Measurements from ENCODE around the gene BEND5. TPM values are rescaled to one million over a fixed set of nuclear protein-coding genes. Genes with fewer than 3 reads are reported as not detected.

The BEND5 gene
- total and polyA plus RNA-seq, 2 of the 4 experiments (the other 2 are of a cell fraction) = 1.1 to 1.3 TPM

DNA sequence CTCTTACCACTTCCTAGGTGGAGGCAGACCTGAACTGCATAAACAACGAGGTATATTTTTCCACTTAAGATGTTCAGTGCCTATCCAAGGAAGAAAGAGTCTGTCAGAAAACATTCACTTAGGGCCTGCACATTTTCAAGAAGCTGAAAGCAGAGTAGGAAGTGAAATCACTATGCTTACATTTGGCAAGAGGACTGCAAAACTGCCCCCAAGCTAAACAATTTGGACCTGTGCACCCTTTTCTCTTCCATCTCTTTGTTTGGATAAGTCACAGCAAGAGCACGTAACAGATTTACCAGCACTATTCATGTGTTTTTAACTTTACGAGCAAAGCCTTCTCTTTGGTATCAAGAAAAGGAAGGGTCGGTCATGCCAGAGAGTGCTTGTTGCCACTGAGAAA lies 13.2 kb upstream of the BEND5 start:
- Histone ChIP-seq H3K79me1 (ENCODE audit: low read depth in 1 of 2, low read length in 2 of 2) (no peaks in the 10 kb centered on the region), H3K56ac (ENCODE audit: extremely low read depth, insufficient read depth, low read length) (no peak overlapping the region), H2AK5ac (ENCODE audit: low read depth, low read length) (no peak overlapping the region), H2AFZ (replicated peaks; ENCODE audit: low read length, poor library complexity) (no peak overlapping the region), H2BK20ac (ENCODE audit: low read depth, low read length) (no peak overlapping the region), H4K5ac (ENCODE audit: low read depth, low read length) (no peak overlapping the region), H2AK9ac (replicated peaks; ENCODE audit: low read depth, low read length, poor library complexity) (no peak overlapping the region), H3K4me3 (ENCODE audit: insufficient read depth, low read depth, low read length) (no peak overlapping the region), H4K91ac (ENCODE audit: insufficient read depth, low read depth, low read length) (no peak overlapping the region), H4K8ac (ENCODE audit: low read depth in 2 of 2, low read length in 2 of 2) (no peak overlapping the region), H2BK120ac (ENCODE audit: low read depth, low read length) (no peak overlapping the region), H2BK15ac (ENCODE audit: low read depth, low read length) (no peak overlapping the region), H3K36me3 (ENCODE audit: control insufficient read depth, insufficient read depth, low read length) (no peaks in the 10 kb centered on the region), H3K23ac (ENCODE audit: low read depth, low read length) (no peak overlapping the region), H3K4me1 (ENCODE audit: control insufficient read depth, insufficient read depth, low read length) (no peaks in the 10 kb centered on the region), H3K9me1 (ENCODE audit: insufficient read depth, low read length) (no peaks in the 10 kb centered on the region), H3K27ac (ENCODE audit: insufficient read depth, low read length) (no peak overlapping the region), H4K20me1 (ENCODE audit: insufficient read depth, low read length) (no peaks in the 10 kb centered on the region), H3K14ac (replicated peaks; ENCODE audit: low read depth, low read length) (no peak overlapping the region), H3K4me2 (ENCODE audit: low read depth, low read length) (no peak overlapping the region), H3K27me3 (ENCODE audit: control insufficient read depth, insufficient read depth, low read length) (no peaks in the 10 kb centered on the region), H2BK5ac (ENCODE audit: low read depth, low read length, poor library complexity, severe bottlenecking) (no peak overlapping the region), H3K18ac (ENCODE audit: low read depth, low read length) (no peak overlapping the region), H3K4ac (ENCODE audit: low read depth, low read length) (no peak overlapping the region), H3K9ac (ENCODE audit: low read depth, low read length) (no peak overlapping the region), H3K9me3 (ENCODE audit: control insufficient read depth, insufficient read depth, low read length) (no peaks in the 10 kb centered on the region)
- CTCF ChIA-PET = no interaction called here
- WGBS, 2 experiments (ENCODE audit: extremely low coverage in 2 of 2, insufficient read length in 1 of 2) = no CpG with 5 or more reads among the region's 4 CpGs
- in situ Hi-C loops (cut with MboI; ENCODE audit: low sequenced_read_pairs) = no loop called here
- no peak for TF ChIP-seq NFE2L2 (IDR thresholded peaks at IDR 0.05; ENCODE audit: low read depth, low read length)
- no peak for TF ChIP-seq POLR2A (IDR thresholded peaks at IDR 0.05; ENCODE audit: low read depth, low read length)
- no peak for TF ChIP-seq SMC3 (IDR thresholded peaks at IDR 0.05; ENCODE audit: low read depth, low read length)
- TF ChIP-seq, protein P1, sequence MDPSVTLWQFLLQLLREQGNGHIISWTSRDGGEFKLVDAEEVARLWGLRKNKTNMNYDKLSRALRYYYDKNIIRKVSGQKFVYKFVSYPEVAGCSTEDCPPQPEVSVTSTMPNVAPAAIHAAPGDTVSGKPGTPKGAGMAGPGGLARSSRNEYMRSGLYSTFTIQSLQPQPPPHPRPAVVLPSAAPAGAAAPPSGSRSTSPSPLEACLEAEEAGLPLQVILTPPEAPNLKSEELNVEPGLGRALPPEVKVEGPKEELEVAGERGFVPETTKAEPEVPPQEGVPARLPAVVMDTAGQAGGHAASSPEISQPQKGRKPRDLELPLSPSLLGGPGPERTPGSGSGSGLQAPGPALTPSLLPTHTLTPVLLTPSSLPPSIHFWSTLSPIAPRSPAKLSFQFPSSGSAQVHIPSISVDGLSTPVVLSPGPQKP (IDR thresholded peaks at IDR 0.05; ENCODE audit: borderline replicate concordance, low read depth, low read length) = no peak
- no peak for TF ChIP-seq RAD21 (IDR thresholded peaks at IDR 0.05; ENCODE audit: low read length)
- no peak for TF ChIP-seq CHD1 (IDR thresholded peaks at IDR 0.05; ENCODE audit: low read depth, low read length)
- TF ChIP-seq RFX5 (IDR thresholded peaks at IDR 0.05; ENCODE audit: low read depth, low read length) = no peak
- no peak for TF ChIP-seq RCOR1 (IDR thresholded peaks at IDR 0.05; ENCODE audit: insufficient replicate concordance, low read length)
- TF ChIP-seq FOS (IDR thresholded peaks at IDR 0.05; ENCODE audit: low read depth, low read length) = no peak
- no peak for TF ChIP-seq MAZ (IDR thresholded peaks at IDR 0.05; ENCODE audit: borderline replicate concordance, low read depth, low read length)
- no peak for TF ChIP-seq CEBPB (IDR thresholded peaks at IDR 0.05; ENCODE audit: low read depth, low read length)
- TF ChIP-seq, protein P2, sequence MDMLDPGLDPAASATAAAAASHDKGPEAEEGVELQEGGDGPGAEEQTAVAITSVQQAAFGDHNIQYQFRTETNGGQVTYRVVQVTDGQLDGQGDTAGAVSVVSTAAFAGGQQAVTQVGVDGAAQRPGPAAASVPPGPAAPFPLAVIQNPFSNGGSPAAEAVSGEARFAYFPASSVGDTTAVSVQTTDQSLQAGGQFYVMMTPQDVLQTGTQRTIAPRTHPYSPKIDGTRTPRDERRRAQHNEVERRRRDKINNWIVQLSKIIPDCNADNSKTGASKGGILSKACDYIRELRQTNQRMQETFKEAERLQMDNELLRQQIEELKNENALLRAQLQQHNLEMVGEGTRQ (IDR thresholded peaks at IDR 0.05; ENCODE audit: low read depth, low read length) = no peak
- DNase-seq (no peak), ATAC-seq (ENCODE audit: low read depth) (no peak)
- intact Hi-C loops (cut with micrococcal nuclease) = no loop called here
- no TSS peak for BruUV-seq (replicated peaks)
- dilution Hi-C loops (cut with HindIII; ENCODE audit: low sequenced_read_pairs, unreplicated experiment) = no loop called here
- POLR2A ChIA-PET (ENCODE audit: unreplicated experiment) = no interaction called here
